ENCODE data around the gene SLC22A15. TPM values are rescaled to one million over a fixed set of nuclear protein-coding genes. Genes with fewer than 3 reads are reported as not detected.

Gene SLC22A15
- total and polyA plus RNA-seq, 7 donors, result 0.09 to 1.0 (median 0.39) TPM

GRCh38 chr1:116001739-116002487 is 25.6 kb downstream of the SLC22A15 start:
- no peak for DNase-seq
- intact Hi-C loops (cut with DNase I), result no loop called here
- Histone ChIP-seq H3K9me3 (peaks cover 27% of the 10 kb centered on the region), H3K27ac (no peak overlapping the region), H3K4me1 (no peaks in the 10 kb centered on the region), H3K27me3 (ENCODE audit: insufficient read depth in 3 of 3, low read length in 2 of 3) (peaks cover 0 to 3% (median 0%) of the 10 kb centered on the region in 3 donors), H3K4me3 (no peak overlapping the region), H3K36me3 (ENCODE audit: insufficient read depth in 1 of 2, low read depth in 1 of 2) (no peaks in the 10 kb centered on the region)
- TF ChIP-seq, protein P1, sequence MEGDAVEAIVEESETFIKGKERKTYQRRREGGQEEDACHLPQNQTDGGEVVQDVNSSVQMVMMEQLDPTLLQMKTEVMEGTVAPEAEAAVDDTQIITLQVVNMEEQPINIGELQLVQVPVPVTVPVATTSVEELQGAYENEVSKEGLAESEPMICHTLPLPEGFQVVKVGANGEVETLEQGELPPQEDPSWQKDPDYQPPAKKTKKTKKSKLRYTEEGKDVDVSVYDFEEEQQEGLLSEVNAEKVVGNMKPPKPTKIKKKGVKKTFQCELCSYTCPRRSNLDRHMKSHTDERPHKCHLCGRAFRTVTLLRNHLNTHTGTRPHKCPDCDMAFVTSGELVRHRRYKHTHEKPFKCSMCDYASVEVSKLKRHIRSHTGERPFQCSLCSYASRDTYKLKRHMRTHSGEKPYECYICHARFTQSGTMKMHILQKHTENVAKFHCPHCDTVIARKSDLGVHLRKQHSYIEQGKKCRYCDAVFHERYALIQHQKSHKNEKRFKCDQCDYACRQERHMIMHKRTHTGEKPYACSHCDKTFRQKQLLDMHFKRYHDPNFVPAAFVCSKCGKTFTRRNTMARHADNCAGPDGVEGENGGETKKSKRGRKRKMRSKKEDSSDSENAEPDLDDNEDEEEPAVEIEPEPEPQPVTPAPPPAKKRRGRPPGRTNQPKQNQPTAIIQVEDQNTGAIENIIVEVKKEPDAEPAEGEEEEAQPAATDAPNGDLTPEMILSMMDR (IDR thresholded peaks at IDR 0.05), result no peak
- ATAC-seq, result no peak
- 77 to 82% (median 81%) methylated on average over 3 of the region's 3 CpGs for whole genome bisulfite sequencing, 3 donors

GRCh38 chr1:116002781-116003420 is 26.6 kb downstream of the SLC22A15 start:
- no peak overlapping the region for H3K4me3 ChIP-seq
- intact Hi-C loops (cut with DNase I), result no loop called here
- 61 to 85% (median 69%) methylated on average over 1 of the region's 1 CpG for WGBS, 3 donors
- no peaks in the 10 kb centered on the region for H3K36me3 ChIP-seq (ENCODE audit: insufficient read depth in 1 of 2, low read depth in 1 of 2)
- TF ChIP-seq, protein P1 (IDR thresholded peaks at IDR 0.05), result no peak
- peaks cover 19% of the 10 kb centered on the region for H3K9me3 ChIP-seq
- DNase-seq (no peak), ATAC-seq (no peak)
- peaks cover 0 to 3% (median 0%) of the 10 kb centered on the region in 3 donors for H3K27me3 ChIP-seq (ENCODE audit: insufficient read depth in 3 of 3, low read length in 2 of 3)
- H3K4me1 ChIP-seq, result no peaks in the 10 kb centered on the region
- H3K27ac ChIP-seq, result no peak overlapping the region

DNA sequence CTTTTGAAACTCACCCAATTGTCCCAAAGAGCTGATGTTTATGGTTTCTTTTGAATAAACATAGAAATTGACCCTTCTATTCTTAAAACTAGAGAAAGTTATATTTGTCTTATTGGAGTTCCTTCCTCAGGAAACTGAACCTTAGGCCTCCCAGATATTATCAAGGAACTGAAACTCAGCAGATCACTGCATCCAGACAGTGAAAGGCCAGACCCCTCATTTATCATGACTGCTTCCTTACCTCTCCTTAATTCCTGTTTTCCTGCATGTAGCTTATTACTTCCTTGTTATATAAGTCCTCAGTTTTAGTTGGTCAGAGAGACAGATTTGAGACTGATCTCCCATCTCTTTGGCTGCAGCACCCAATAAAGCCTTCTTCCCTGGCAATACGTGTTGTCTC is 27.5 kb downstream of the SLC22A15 start:
- DNase-seq, result no peak
- Histone ChIP-seq H3K27ac (no peak overlapping the region), H3K4me1 (no peaks in the 10 kb centered on the region), H3K4me3 (no peak overlapping the region), H3K36me3 (ENCODE audit: insufficient read depth in 1 of 2, low read depth in 1 of 2) (no peaks in the 10 kb centered on the region), H3K27me3 (ENCODE audit: insufficient read depth in 3 of 3, low read length in 2 of 3) (peaks cover 0 to 3% (median 0%) of the 10 kb centered on the region in 3 donors), H3K9me3 (peaks cover 11% of the 10 kb centered on the region)
- 63 to 78% (median 77%) methylated on average over 1 of the region's 1 CpG for WGBS, 3 donors
- intact Hi-C loops (cut with DNase I), result no loop called here
- TF ChIP-seq, protein P1 (IDR thresholded peaks at IDR 0.05), result no peak
- no peak for ATAC-seq

DNA sequence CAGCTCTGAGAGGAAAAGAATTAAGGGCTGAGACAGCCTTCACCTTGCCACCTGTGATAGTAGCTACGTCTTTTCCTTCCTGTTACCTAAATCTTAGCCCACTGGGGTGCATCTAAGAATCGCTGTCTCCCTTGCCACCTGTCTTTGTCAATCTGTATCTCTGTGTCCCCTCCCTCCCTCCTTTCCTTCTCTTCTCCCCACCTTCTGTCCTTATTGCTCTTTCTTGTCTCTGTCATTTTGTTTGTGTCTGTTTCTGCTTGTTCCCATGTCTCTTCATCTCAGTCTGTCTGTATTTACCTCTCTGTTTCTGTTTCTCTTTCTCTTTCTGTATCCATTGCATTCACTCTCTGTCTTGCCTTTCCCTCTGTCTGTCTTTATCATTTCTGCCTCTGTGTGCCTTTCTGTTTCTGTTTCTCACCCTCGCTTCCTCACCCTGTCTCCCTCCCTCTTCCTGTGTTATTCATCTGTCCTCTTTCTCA is 30.2 kb downstream of the SLC22A15 start:
- DNase-seq (no peak), ATAC-seq (no peak)
- WGBS, 3 donors, result 52 to 65% (median 54%) methylated on average over 3 of the region's 3 CpGs
- Histone ChIP-seq H3K9me3 (no peaks in the 10 kb centered on the region), H3K4me1 (no peaks in the 10 kb centered on the region), H3K4me3 (no peak overlapping the region), H3K27ac (no peak overlapping the region), H3K36me3 (ENCODE audit: insufficient read depth in 1 of 2, low read depth in 1 of 2) (no peaks in the 10 kb centered on the region), H3K27me3 (ENCODE audit: insufficient read depth in 3 of 3, low read length in 2 of 3) (peaks cover 0 to 3% (median 0%) of the 10 kb centered on the region in 3 donors)
- intact Hi-C loops (cut with DNase I), result no loop called here
- TF ChIP-seq, protein P1 (IDR thresholded peaks at IDR 0.05), result no peak
